DMS79 (cell line): ENCODE data around the gene ATRX.
"Not testable (repeated sequence)": the region's sequence is repeated elsewhere in the genome, so short reads cannot be mapped to it uniquely, and the experiment has no call there.

Source experiments
- DNase-seq: peaks from one replicate; lab custom pipeline; 2025; lab: John Stamatoyannopoulos, UW

Gene ATRX

GRCh38 chrX:77621453-77621852 lies 164.6 kb downstream of the ATRX start:
- not testable (repeated sequence) for DNase-seq

GRCh38 chrX:77617206-77617605 lies 168.8 kb downstream of the ATRX start:
- DNase-seq: no peak

- DNase-seq: no peak
Observed at GRCh38 chrX:77603635-77604336, 182.2 kb downstream of the ATRX start.

- DNase-seq: no peak
Observed at GRCh38 chrX:77597511-77597910, 188.5 kb downstream of the ATRX start.

- DNase-seq: no peak
Observed at GRCh38 chrX:77597090-77597489, 188.9 kb downstream of the ATRX start.

GRCh38 chrX:77595848-77596247 lies 190.2 kb downstream of the ATRX start:
- DNase-seq: no peak

GRCh38 chrX:77572322-77572721 lies 213.7 kb downstream of the ATRX start:
- no peak for DNase-seq

- DNase-seq: no peak
Observed at GRCh38 chrX:77565278-77565677, 220.7 kb downstream of the ATRX start.

- DNase-seq: no peak
Observed at GRCh38 chrX:77564823-77565222, 221.2 kb downstream of the ATRX start.

- no peak for DNase-seq
Observed at GRCh38 chrX:77561372-77561771, 224.6 kb downstream of the ATRX start.

- DNase-seq: no peak
Observed at GRCh38 chrX:77556276-77556675, 229.7 kb downstream of the ATRX start.

GRCh38 chrX:77548751-77549150 lies 237.3 kb downstream of the ATRX start:
- DNase-seq: no peak

- not testable (repeated sequence) for DNase-seq
Observed at GRCh38 chrX:77539778-77540177, 246.2 kb downstream of the ATRX start.

GRCh38 chrX:77531261-77531660 lies 254.8 kb downstream of the ATRX start:
- DNase-seq: not testable (repeated sequence)

GRCh38 chrX:77528034-77528433 lies 258.0 kb downstream of the ATRX start:
- no peak for DNase-seq

GRCh38 chrX:77527233-77528001 lies 258.6 kb downstream of the ATRX start:
- no peak for DNase-seq

- DNase-seq: no peak
Observed at GRCh38 chrX:77519765-77520164, 266.3 kb downstream of the ATRX start.

- no peak for DNase-seq
Observed at GRCh38 chrX:77514177-77514576, 271.8 kb downstream of the ATRX start.

GRCh38 chrX:77510007-77510406 lies 276.0 kb downstream of the ATRX start:
- DNase-seq: no peak

GRCh38 chrX:77505227-77505626 lies 280.8 kb downstream of the ATRX start:
- no peak for DNase-seq

GRCh38 chrX:77502951-77503525 lies 283.0 kb downstream of the ATRX start:
- DNase-seq: no peak

- not testable (repeated sequence) for DNase-seq
Observed at GRCh38 chrX:77500164-77500563, 285.9 kb downstream of the ATRX start.
